Measurements from ENCODE around the gene ADRB2. TPM values are rescaled to one million over a fixed set of nuclear protein-coding genes. Genes with fewer than 3 reads are reported as not detected.
A peak's percentile ranks its signal among the peaks of the same experiment; 100 is the strongest.

The ADRB2 gene
- total RNA-seq, 3 donors from 2014 or later (not counting 1 experiment from before 2014, with no cell fraction given) = 47.1 to 78.9 (median 60.7) TPM

DNA sequence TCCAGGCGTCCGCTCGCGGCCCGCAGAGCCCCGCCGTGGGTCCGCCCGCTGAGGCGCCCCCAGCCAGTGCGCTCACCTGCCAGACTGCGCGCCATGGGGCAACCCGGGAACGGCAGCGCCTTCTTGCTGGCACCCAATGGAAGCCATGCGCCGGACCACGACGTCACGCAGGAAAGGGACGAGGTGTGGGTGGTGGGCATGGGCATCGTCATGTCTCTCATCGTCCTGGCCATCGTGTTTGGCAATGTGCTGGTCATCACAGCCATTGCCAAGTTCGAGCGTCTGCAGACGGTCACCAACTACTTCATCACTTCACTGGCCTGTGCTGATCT, 294 bp downstream of the ADRB2 start:
- peak overlapping the region; percentile 98 for H3K4me3 Mint-ChIP-seq
- H3K27ac ChIP-seq (ENCODE audit: low read length) = peak overlapping the region; percentile 85
- intact Hi-C loops (cut with micrococcal nuclease) = loop anchor here (1.0 to 5.0 kb wide), 4 partner anchors 18 to 84 kb away; no protein-coding TSS in a partner anchor
- H3K27me3 ChIP-seq (ENCODE audit: control insufficient read depth, insufficient read depth, low read length) = no peaks in the 10 kb centered on the region
- TF ChIP-seq, protein P1, sequence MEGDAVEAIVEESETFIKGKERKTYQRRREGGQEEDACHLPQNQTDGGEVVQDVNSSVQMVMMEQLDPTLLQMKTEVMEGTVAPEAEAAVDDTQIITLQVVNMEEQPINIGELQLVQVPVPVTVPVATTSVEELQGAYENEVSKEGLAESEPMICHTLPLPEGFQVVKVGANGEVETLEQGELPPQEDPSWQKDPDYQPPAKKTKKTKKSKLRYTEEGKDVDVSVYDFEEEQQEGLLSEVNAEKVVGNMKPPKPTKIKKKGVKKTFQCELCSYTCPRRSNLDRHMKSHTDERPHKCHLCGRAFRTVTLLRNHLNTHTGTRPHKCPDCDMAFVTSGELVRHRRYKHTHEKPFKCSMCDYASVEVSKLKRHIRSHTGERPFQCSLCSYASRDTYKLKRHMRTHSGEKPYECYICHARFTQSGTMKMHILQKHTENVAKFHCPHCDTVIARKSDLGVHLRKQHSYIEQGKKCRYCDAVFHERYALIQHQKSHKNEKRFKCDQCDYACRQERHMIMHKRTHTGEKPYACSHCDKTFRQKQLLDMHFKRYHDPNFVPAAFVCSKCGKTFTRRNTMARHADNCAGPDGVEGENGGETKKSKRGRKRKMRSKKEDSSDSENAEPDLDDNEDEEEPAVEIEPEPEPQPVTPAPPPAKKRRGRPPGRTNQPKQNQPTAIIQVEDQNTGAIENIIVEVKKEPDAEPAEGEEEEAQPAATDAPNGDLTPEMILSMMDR (IDR thresholded peaks at IDR 0.05) = no peak
- no peaks in the 10 kb centered on the region for H3K9me3 ChIP-seq (ENCODE audit: control insufficient read depth, insufficient read depth, low read length)
- H3K27ac Mint-ChIP-seq = peak overlapping the region; percentile 89 to 91
- ATAC-seq = no peak
- no peak for DNase-seq
- peaks cover 45 to 64% of the 10 kb centered on the region in 2 donors for H3K4me1 Mint-ChIP-seq
- H3K36me3 ChIP-seq (ENCODE audit: control insufficient read depth, insufficient read depth, low read length) = peaks cover 10% of the 10 kb centered on the region
- H3K4me1 ChIP-seq (ENCODE audit: control insufficient read depth, insufficient read depth, low read length) = peaks cover 36% of the 10 kb centered on the region
- no peaks in the 10 kb centered on the region for H3K9me3 Mint-ChIP-seq
- H3K27me3 Mint-ChIP-seq (ENCODE audit: low read depth in 2 of 2) = no peaks in the 10 kb centered on the region
- WGBS (ENCODE audit: insufficient coverage) = 13% methylated on average over 28 of the region's 28 CpGs
- peak overlapping the region; percentile 69 for H3K4me3 ChIP-seq (ENCODE audit: low read length)
- peaks cover 32% of the 10 kb centered on the region for H3K36me3 Mint-ChIP-seq

DNA sequence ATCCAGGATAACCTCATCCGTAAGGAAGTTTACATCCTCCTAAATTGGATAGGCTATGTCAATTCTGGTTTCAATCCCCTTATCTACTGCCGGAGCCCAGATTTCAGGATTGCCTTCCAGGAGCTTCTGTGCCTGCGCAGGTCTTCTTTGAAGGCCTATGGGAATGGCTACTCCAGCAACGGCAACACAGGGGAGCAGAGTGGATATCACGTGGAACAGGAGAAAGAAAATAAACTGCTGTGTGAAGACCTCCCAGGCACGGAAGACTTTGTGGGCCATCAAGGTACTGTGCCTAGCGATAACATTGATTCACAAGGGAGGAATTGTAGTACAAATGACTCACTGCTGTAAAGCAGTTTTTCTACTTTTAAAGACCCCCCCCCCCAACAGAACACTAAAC, 1.3 kb downstream of the ADRB2 start:
- peaks cover 11% of the 10 kb centered on the region for H3K36me3 ChIP-seq (ENCODE audit: control insufficient read depth, insufficient read depth, low read length)
- H3K36me3 Mint-ChIP-seq = peaks cover 32% of the 10 kb centered on the region
- no peaks in the 10 kb centered on the region for H3K27me3 Mint-ChIP-seq (ENCODE audit: low read depth in 2 of 2)
- peak overlapping the region; percentile 89 to 91 for H3K27ac Mint-ChIP-seq
- H3K4me3 ChIP-seq (ENCODE audit: low read length) = peak overlapping the region; percentile 69
- peaks cover 55 to 74% of the 10 kb centered on the region in 2 donors for H3K4me1 Mint-ChIP-seq
- DNase-seq = no peak
- no peaks in the 10 kb centered on the region for H3K27me3 ChIP-seq (ENCODE audit: control insufficient read depth, insufficient read depth, low read length)
- H3K4me3 Mint-ChIP-seq = peak overlapping the region; percentile 98
- H3K27ac ChIP-seq (ENCODE audit: low read length) = peak overlapping the region; percentile 85
- TF ChIP-seq, protein P1 (IDR thresholded peaks at IDR 0.05) = no peak
- intact Hi-C loops (cut with micrococcal nuclease) = loop anchor here (2.0 to 5.0 kb wide), 4 partner anchors 19 to 85 kb away; no protein-coding TSS in a partner anchor
- 64% methylated on average over 6 of the region's 7 CpGs for WGBS (ENCODE audit: insufficient coverage)
- peaks cover 40% of the 10 kb centered on the region for H3K4me1 ChIP-seq (ENCODE audit: control insufficient read depth, insufficient read depth, low read length)
- ATAC-seq = no peak
- H3K9me3 ChIP-seq (ENCODE audit: control insufficient read depth, insufficient read depth, low read length) = no peaks in the 10 kb centered on the region
- no peaks in the 10 kb centered on the region for H3K9me3 Mint-ChIP-seq

- H3K4me1 Mint-ChIP-seq = peaks cover 62 to 82% of the 10 kb centered on the region in 2 donors
- peak overlapping the region; percentile 98 for H3K4me3 Mint-ChIP-seq
- WGBS (ENCODE audit: insufficient coverage) = 27% methylated on average over 4 of the region's 6 CpGs
- intact Hi-C loops (cut with micrococcal nuclease) = loop anchor here (2.0 to 5.0 kb wide), 3 partner anchors 34 to 86 kb away; no protein-coding TSS in a partner anchor
- H3K27me3 ChIP-seq (ENCODE audit: control insufficient read depth, insufficient read depth, low read length) = no peaks in the 10 kb centered on the region
- DNase-seq (peak in 1 of 2 donors; percentile 56), ATAC-seq (no peak)
- H3K36me3 Mint-ChIP-seq = peaks cover 32% of the 10 kb centered on the region
- no peaks in the 10 kb centered on the region for H3K27me3 Mint-ChIP-seq (ENCODE audit: low read depth in 2 of 2)
- peaks cover 46% of the 10 kb centered on the region for H3K4me1 ChIP-seq (ENCODE audit: control insufficient read depth, insufficient read depth, low read length)
- peak overlapping the region; percentile 69 for H3K4me3 ChIP-seq (ENCODE audit: low read length)
- H3K9me3 Mint-ChIP-seq = no peaks in the 10 kb centered on the region
- no peaks in the 10 kb centered on the region for H3K9me3 ChIP-seq (ENCODE audit: control insufficient read depth, insufficient read depth, low read length)
- peaks cover 12% of the 10 kb centered on the region for H3K36me3 ChIP-seq (ENCODE audit: control insufficient read depth, insufficient read depth, low read length)
- TF ChIP-seq, protein P1 (IDR thresholded peaks at IDR 0.05) = peak; percentile 23
- peak overlapping the region; percentile 89 to 91 for H3K27ac Mint-ChIP-seq
- peak overlapping the region; percentile 27 for H3K27ac ChIP-seq (ENCODE audit: low read length)
Observed at GRCh38 chr5:148828511-148829247, 2.3 kb downstream of the ADRB2 start.
